Breast epithelium (tissue), 3 donors: ENCODE results near the gene NEK4.

Source experiments
- CTCF ChIP-seq, 3 donors: fragments of 450-650 bp; IDR thresholded peaks; one replicate each; pipeline ENCODE4 v1.5.1; 2016 to 2017; ENCODE audit warnings: antibody characterized with exemption in 3 of 3, mild to moderate bottlenecking in 3 of 3, moderate library complexity in 3 of 3
- POLR2A ChIP-seq: fragments of 450-650 bp; IDR thresholded peaks from one replicate; pipeline ENCODE4 v1.6.1; 2016; ENCODE audit warnings: antibody characterized with exemption, mild to moderate bottlenecking, moderate library complexity
- POLR2AphosphoS5 ChIP-seq, 3 donors: sonication (generic); formaldehyde crosslinking; IDR thresholded peaks; one replicate each; pipeline ENCODE4 v1.6.1; 2017; ENCODE audit warnings: antibody characterized with exemption in 3 of 3

GRCh38 chr3:52693071-52693470, 77.7 kb downstream of the NEK4 start:
- TF ChIP-seq POLR2AphosphoS5 (IDR thresholded peaks at IDR 0.05) (no peak), CTCF (IDR thresholded peaks at IDR 0.05) (no peak), POLR2A (no peak)
